H1 (cell line): Measurements from ENCODE around the gene HIVEP3. TPM values are rescaled to one million over a fixed set of nuclear protein-coding genes. Genes with fewer than 3 reads are reported as not detected.

Experiments used
- ASH2L ChIP-seq: fragments of 200-600, 300-600 bp; sonication (generic); IDR thresholded peaks from one replicate; pipeline ENCODE4 v1.7.1; 2017; ENCODE audit warnings: low read length
- EZH2 ChIP-seq: fragments of 200-600 bp; sonication (generic); IDR thresholded peaks from 2 replicates; pipeline ENCODE4 v1.7.1; 2012; ENCODE audit warnings: low read depth, mild to moderate bottlenecking, moderate library complexity, low read length, inconsistent platforms; ENCODE audit not compliant: severe bottlenecking
- FOSL1 ChIP-seq: IDR thresholded peaks from 2 replicates; pipeline ENCODE4 v1.6.1; 2011; ENCODE audit warnings: mild to moderate bottlenecking, low read depth, low read length, moderate library complexity; ENCODE audit not compliant: insufficient read depth
- POU5F1 ChIP-seq: IDR thresholded peaks from 2 replicates; pipeline ENCODE4 v1.6.1; 2011; ENCODE audit warnings: low read depth, mild to moderate bottlenecking, low read length, moderate library complexity
- SIRT6 ChIP-seq: IDR thresholded peaks from one replicate; pipeline ENCODE4 v1.7.1; 2012; ENCODE audit warnings: low read length, inconsistent platforms
- SIX5 ChIP-seq: IDR thresholded peaks from 2 replicates; pipeline ENCODE4 v1.6.1; 2011; ENCODE audit warnings: mild to moderate bottlenecking, low read depth, low read length
- SP1 ChIP-seq: IDR thresholded peaks from 2 replicates; pipeline ENCODE4 v1.6.1; 2011; ENCODE audit warnings: low read depth, low read length
- SRF ChIP-seq: IDR thresholded peaks from 2 replicates; pipeline ENCODE4 v1.6.1; 2011; ENCODE audit warnings: mild to moderate bottlenecking, low read depth, low read length, moderate library complexity
- TEAD4 ChIP-seq: IDR thresholded peaks from 2 replicates; pipeline ENCODE4 v1.6.1; 2012; ENCODE audit warnings: low read depth, low read length, inconsistent platforms, mixed read lengths
- ZNF274 ChIP-seq: IDR thresholded peaks from 2 replicates; pipeline ENCODE4 v1.7.0; 2012; ENCODE audit warnings: low read length, borderline replicate concordance; ENCODE audit errors: extremely low read depth
- polyA plus RNA-seq, 7 experiments: library from polyadenylated mRNA; depleted of rRNA in 3 of 7; stranded (reverse) in 5 of 7; unstranded in 2 of 7; fragments of >200 nt in 5 of 7; fragments of 200-250 nt in 2 of 7; gene quantifications; 1 replicate in 5 of 7; 2 replicates in 1 of 7; 4 replicates in 1 of 7; pipeline versions ENCODE4 v1.2.1 to v1.2.3, GENCODE V29; 2011 to 2013; ENCODE audit warnings: missing spikeins in 2 of 7, mixed read lengths in 2 of 7
- total RNA-seq: library from RNA; stranded (reverse); fragmentation: NEBNext Ultra II Directional; extraction: Animal tissue kit (Norgen Biotek cat#: 25700); gene quantifications from 2 replicates; pipeline ENCODE4 v1.2.1, GENCODE V29; 2021

Gene HIVEP3
- total and polyA plus RNA-seq, 2 of the 8 experiments (the other 6 are each of a cell fraction or from before 2014, with no cell fraction given), result 0.24 to 0.69 TPM

DNA sequence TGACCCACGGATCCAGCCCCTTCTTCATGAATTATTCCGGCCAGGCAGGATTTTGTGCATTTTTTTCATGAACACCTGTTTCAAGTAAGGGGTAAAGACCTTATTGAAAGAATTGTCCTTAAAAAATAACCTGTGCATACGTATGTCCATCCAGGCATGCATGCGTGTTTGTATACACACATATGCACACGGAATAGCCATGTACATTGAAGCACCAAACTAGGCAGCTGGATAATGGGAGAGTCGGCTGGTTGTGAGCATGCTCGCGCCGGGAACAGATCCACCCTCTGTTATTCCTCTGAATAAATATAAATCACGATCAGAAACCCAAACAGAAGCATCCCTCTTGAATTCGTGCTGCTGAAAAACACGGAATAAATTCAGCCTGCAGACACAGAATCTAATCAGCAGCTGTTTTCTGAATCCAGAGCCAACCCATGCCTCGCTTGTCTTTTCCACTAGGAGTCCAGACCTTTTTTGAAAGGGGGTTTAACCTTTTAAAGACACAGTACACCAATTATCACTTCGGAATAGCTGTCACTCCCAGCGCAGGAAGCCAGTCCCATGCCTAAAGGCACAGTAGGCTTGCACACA, at the start of gene HIVEP3 (continued):
- TF ChIP-seq ASH2L, result no peak
- TF ChIP-seq SIRT6, result no peak
- no peak for TF ChIP-seq SIX5
- peak; percentile 41 for TF ChIP-seq EZH2
- no peak for TF ChIP-seq ZNF274
- no peak for TF ChIP-seq POU5F1
- TF ChIP-seq SRF, result no peak
- no peak for TF ChIP-seq FOSL1
- no peak for TF ChIP-seq TEAD4
- TF ChIP-seq SP1, result no peak
